NK-92 treated with Interleukin-12 subunit alpha and Interleukin-12 subunit beta, amount 100 ng/mL, for 24 hours (cell line): ENCODE results near the gene CISH.

Experiments
- DNase-seq: peaks from one replicate; lab custom pipeline; 2025; lab: John Stamatoyannopoulos, UW

Gene CISH

DNA sequence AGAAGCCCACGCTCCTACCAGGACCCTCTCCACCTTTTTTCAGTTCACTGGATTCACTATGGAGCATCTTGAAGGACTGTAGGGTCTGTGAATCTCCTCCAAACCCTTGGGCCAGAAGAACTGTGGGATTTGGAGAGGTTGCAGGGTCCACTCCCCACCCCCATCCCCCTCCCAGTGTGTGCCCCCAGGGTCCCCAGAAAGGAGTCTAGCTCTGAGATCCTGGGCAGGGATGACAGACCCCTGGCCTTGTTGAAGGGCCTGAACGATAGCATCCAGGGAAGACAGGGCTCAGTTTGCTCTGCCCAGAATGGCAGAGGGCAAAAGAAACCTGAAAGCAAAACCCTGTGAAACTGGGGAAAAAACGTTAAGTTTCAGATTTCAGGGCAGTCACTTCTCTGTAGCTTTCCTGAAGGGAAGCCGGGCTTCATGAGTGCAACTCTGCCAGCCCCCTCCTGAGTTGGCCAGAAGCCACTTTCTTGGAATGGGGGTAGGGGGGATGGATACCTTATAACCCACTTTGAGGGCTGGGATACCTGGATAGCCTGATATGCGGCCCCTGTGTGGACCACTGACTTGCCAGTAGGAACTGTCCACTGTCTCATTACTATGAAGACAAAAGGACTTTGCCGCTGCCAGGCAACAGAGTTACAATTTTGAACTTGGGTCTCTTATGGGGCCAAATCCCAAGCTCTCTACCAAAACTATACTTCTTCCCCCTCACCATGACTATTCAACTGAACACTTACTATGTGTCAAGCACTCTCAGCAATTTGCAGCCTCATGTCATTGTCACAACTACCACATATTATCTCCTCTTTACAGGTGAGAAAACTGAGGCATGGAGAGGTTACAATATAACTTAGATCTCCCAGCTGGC, 1.6 kb upstream of the CISH start:
- DNase-seq: no peak

- DNase-seq: no peak
Observed at GRCh38 chr3:50612234-50612882, 784 bp upstream of the CISH start.

DNA sequence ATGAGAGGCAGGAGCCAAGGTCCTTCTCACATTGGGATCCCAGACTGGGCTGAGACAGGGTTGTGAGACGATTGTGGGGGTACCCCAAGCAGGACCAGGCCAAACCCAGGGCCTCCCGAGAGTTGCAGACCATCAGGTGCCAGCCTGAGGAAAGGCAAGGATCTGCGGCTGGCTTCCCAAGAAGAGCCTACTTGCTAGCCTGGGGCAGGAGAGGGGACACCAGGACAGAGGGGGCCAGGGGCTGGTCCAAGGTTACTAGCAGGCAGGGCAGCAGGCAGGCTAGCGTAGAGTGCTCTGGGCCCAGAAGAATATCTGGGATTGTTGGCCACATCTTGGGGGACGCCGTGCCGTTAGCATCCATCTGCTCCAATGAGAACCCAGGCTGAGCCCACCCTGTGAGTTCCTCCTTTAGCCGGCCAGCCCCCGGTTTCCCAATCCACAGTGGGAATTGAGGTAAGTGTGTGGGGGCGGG, 546 bp downstream of the CISH start:
- DNase-seq: no peak

- DNase-seq: no peak
Observed at GRCh38 chr3:50610181-50610971, 1.2 kb downstream of the CISH start.

DNA sequence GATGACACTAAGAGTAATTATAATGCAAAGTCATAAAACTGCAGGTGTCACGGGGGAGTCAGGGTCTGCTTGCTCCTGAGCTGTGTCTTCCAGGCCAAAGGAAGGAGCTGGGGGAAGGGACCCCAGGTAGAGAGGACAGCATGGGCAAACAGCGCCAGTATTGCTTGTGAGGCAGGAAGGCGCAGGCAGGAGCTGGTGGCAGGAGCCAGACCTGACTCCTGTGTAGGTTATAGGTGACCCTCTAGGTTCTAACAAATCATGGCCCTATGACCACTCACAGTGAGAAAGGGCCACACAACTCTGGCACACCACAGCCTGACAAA, 1.9 kb downstream of the CISH start:
- DNase-seq: no peak

- DNase-seq: no peak
Observed at GRCh38 chr3:50609071-50609762, 2.4 kb downstream of the CISH start.

DNA sequence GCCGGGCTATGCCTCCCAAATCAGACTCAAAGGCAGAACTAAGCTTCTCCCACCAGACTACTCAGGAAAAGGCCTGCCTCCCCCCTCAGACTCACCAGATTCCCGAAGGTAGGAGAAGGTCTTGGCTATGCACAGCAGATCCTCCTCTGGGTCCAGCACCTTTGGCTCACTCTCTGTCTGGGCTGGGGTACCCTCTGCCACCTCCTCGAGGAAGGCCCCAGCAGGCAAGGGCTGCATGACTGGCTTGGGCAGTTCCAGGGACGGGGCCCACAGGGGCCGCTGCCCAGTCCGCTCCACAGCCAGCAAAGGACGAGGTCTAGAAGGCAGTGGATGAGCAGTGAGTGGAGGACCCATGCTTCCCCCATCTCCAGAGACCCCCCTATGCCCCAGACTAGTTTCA, 3.3 kb downstream of the CISH start:
- no peak for DNase-seq

GRCh38 chr3:50607271-50608091, 4.1 kb downstream of the CISH start:
- no peak for DNase-seq

- DNase-seq: peak; percentile 43
Observed at GRCh38 chr3:50606596-50606995, 5.0 kb downstream of the CISH start.

DNA sequence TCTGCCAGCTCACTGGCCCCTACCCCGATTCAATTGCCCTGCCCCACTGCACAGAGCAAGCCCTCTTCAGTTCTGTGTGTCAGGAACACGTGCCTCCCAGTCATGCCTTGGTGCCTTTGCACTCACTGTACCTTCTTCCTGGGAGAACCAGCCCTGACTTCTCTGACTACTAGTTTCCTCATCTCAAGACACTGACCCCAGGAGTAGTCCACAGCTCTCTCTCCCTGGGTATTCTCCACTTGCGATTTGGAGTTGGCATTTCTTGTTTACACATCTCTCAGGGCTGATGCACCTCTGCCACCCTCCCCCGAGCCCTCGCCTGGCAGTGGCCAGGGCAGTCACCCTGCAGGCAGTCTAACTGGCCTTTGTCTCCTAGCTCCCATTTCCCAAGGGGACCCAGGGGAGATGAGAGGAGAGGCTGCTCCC, 5.7 kb downstream of the CISH start:
- DNase-seq: no peak

DNA sequence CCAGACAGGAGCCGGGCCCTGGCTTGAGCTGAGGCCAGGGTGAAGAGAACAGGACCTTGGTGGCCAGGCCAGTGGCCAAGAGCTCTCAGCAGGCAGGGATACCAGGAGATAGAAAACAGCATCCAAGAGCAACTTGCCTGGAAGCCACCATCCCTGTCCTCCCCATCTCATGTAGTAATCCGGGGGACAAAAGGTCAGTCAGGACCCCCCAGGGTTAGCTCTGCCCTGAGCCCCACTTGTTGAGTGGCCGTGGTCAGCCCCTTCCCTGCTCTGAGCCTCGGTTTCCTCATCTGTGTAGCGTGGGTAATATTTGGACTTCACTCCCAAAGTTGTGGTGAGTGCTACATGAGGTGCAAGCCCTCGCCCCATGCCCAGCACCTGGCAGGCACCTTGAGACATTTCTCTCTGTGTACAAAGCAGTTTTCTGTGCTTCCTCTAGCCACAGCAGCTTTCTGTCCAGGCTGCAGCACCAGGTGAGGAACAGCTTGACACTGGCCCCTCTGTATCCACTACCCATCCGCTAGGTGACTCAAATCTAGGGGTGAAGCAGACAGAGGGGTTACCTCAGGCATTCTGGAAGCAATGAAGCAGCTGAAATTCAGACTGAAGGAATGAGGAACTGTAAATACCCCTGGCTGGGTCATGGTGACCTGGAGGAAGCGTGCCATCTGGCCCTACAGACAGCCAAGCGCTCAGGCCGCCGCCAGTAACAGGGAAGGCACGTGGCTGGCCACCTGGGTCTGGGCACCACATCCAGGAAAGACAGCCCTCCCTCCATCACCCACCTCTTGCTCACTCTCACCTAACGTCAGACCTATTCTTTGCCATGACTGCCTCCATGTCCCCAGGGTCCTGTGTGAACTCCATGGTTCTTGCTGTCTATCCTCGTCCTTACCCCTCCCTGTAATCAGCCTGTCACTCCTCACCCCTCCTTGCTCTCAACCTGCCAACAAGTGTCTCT, 6.7 kb downstream of the CISH start:
- DNase-seq: no peak

DNA sequence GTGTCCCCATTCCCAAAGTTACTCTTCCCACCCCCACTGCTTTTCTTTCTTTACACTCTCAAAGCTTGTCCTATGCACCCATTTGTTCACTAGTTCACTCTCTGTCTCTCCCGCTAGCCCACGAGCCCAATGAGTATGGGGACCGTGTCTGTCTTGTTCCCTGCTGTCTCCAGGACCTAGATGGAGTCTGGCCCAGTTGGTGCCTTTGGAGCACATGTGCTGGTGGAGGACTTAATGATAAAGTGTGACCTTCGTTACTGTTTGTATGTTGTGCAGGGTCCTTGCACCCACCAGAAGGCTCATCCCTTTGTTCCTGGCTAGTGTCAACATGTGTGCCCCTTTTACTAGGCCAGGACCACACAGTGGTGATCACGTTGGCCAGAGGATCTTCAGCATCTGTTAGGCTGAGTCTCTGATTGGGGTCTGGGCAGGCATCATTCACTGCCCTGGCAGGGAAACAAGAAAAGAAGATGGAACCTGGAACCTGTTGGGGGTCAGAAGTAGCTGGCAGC, 7.4 kb downstream of the CISH start:
- DNase-seq: no peak

GRCh38 chr3:50603261-50604109, 8.1 kb downstream of the CISH start:
- no peak for DNase-seq

GRCh38 chr3:50602595-50603191, 8.9 kb downstream of the CISH start:
- no peak for DNase-seq

DNA sequence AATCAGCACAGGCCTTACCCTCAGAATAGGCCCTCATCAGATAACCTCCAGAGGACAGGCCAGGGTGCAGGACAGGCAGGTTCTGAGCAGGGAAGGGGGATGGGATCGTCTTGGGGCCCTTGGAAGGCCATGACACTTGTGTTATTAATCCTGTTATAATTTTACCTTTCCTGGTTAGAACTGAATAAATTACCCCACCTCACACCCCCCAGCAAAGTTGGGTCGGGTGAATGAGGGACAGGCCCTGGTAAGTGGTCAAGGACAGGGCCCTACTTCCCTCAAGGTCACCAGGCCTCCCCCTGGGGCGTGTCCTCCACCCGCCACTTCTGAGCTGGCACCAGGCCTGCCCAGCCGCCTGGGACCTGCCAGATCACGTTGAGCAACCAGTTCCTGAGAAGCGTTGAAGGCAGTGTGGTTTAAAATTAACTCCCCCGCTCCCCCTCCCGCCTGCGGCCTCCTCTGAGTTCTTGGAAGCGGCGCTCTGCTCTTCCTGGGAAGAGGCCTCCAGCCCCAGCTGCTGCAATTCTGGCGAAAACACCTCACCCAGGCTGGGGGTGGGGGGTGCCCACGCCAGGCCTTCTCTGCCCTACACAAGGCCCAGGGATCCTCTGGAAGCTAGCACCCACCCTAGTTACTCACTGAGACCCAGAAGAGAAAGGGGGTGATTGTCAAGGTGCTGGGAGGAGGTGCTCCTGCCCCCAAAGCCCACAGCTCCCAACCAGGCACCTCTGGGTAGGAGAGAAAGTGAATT, 10.6 kb downstream of the CISH start:
- peak; percentile 81 for DNase-seq

DNA sequence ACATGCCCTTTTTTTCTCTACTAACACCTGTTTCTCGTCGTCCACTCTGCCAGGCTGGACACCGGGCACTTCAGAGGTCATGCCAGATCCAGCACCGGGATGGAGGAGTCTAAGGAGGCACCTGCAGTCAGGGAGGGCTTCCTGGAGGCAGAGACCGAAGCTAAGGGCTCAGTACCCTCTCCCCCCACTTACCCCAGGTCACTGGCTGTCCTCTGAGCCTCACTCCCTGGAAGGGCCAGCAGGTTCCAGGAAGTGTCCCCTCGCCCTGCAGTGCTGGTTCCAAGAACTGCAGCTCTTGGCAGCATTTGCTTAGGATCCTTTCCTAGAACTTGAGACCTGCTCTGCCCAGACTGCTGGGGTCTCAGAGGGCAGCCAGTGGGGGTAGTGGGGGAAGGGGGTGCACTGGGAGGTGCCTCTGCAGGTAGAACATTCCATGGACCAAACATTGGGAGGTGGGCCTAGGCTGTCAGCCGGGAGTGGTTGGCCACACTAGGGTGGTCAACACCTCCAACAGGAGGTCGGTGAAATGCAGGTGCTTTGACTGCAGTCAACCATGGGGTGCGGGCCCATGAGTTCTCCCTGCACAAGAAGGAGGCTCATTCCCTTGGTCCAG, 11.3 kb downstream of the CISH start:
- no peak for DNase-seq

GRCh38 chr3:50599716-50600118, 11.9 kb downstream of the CISH start:
- DNase-seq: no peak
